Liver (tissue), 9 donors: ENCODE data around the gene TGM2. TPM values are rescaled to one million over a fixed set of nuclear protein-coding genes. Genes with fewer than 3 reads are reported as not detected.

Experiments used
- DNase-seq: peaks from one replicate; pipeline ENCODE4 v3.0.0-alpha.2; 2017; ENCODE audit warnings: low spot score
- H3K27ac ChIP-seq, 2 donors: one replicate each; pipeline ENCODE4 v1.7.0; 2013; ENCODE audit warnings: inconsistent platforms in 2 of 2, low read length in 2 of 2, control low read depth in 1 of 2, low read depth in 1 of 2, mild to moderate bottlenecking in 1 of 2
- H3K27me3 ChIP-seq, 4 donors: one replicate each; pipeline versions ENCODE4 v1.6.1 to v1.7.0; 2013; ENCODE audit warnings: low read length in 3 of 4, inconsistent platforms in 1 of 4, mild to moderate bottlenecking in 1 of 4, moderate library complexity in 1 of 4; ENCODE audit not compliant: control insufficient read depth in 4 of 4, insufficient read depth in 4 of 4
- H3K36me3 ChIP-seq, 4 donors: one replicate each; pipeline versions ENCODE4 v1.6.1 to v1.7.0; 2013; ENCODE audit warnings: low read length in 3 of 4, mild to moderate bottlenecking in 3 of 4, low read depth in 1 of 4, moderate library complexity in 1 of 4; ENCODE audit not compliant: control insufficient read depth in 4 of 4, insufficient read depth in 3 of 4
- H3K4me1 ChIP-seq, 4 donors: one replicate each; pipeline versions ENCODE4 v1.6.1 to v1.7.0; 2013; ENCODE audit warnings: low read length in 3 of 4, mild to moderate bottlenecking in 3 of 4, moderate library complexity in 1 of 4; ENCODE audit not compliant: control insufficient read depth in 4 of 4, insufficient read depth in 4 of 4
- H3K4me3 ChIP-seq, 3 donors: one replicate each; pipeline versions ENCODE4 v1.6.1 to v1.7.0; 2013; ENCODE audit warnings: low read length in 3 of 3, control low read depth in 1 of 3, low read depth in 1 of 3, mild to moderate bottlenecking in 1 of 3
- H3K9ac ChIP-seq, 2 donors: one replicate each; pipeline ENCODE4 v1.7.0; 2013; ENCODE audit warnings: low read length in 2 of 2, mild to moderate bottlenecking in 2 of 2, moderate library complexity in 2 of 2, control low read depth in 1 of 2, low read depth in 1 of 2
- H3K9me3 ChIP-seq, 4 donors: one replicate each; pipeline versions ENCODE4 v1.6.1 to v1.7.0; 2013; ENCODE audit warnings: low read length in 3 of 4; ENCODE audit not compliant: control insufficient read depth in 4 of 4
- EGR1 ChIP-seq, 2 donors: IDR thresholded peaks; 2 replicates each; pipeline ENCODE4 v1.6.1; 2016 to 2018; ENCODE audit warnings: antibody characterized with exemption in 2 of 2, low read depth in 2 of 2
- FOXA1 ChIP-seq: IDR thresholded peaks from 2 replicates; pipeline ENCODE4 v1.6.1; 2016; ENCODE audit warnings: antibody characterized with exemption
- FOXA2 ChIP-seq: IDR thresholded peaks from 2 replicates; pipeline ENCODE4 v1.6.1; 2016; ENCODE audit warnings: antibody characterized with exemption
- GABPA ChIP-seq, 2 donors: IDR thresholded peaks in 1 of 2; conservative IDR thresholded peaks in 1 of 2; 2 replicates each; pipeline ENCODE4 v1.6.1; 2016; ENCODE audit warnings: antibody characterized with exemption in 2 of 2, mild to moderate bottlenecking in 1 of 2, moderate library complexity in 1 of 2
- HNF4A ChIP-seq, 2 donors: conservative IDR thresholded peaks; 2 replicates each; pipeline ENCODE4 v1.6.1; 2016; ENCODE audit warnings: antibody characterized with exemption in 2 of 2, mild to moderate bottlenecking in 2 of 2
- HNF4G ChIP-seq: IDR thresholded peaks from 2 replicates; pipeline ENCODE4 v1.6.1; 2016; ENCODE audit warnings: antibody characterized with exemption
- JUND ChIP-seq, 2 donors: IDR thresholded peaks; 2 replicates each; pipeline ENCODE4 v1.6.1; 2016; ENCODE audit warnings: antibody characterized with exemption in 2 of 2
- NR2F2 ChIP-seq: IDR thresholded peaks from 2 replicates; pipeline ENCODE4 v1.6.1; 2016; ENCODE audit warnings: antibody characterized with exemption
- RAD21 ChIP-seq, 2 donors: IDR thresholded peaks; 2 replicates each; pipeline ENCODE4 v1.6.1; 2016; ENCODE audit warnings: antibody characterized with exemption in 2 of 2, mild to moderate bottlenecking in 2 of 2
- RXRA ChIP-seq, 2 donors: IDR thresholded peaks; 2 replicates each; pipeline ENCODE4 v1.6.1; 2017 to 2018; ENCODE audit warnings: antibody characterized with exemption in 2 of 2, mild to moderate bottlenecking in 1 of 2
- SP1 ChIP-seq: IDR thresholded peaks from 2 replicates; pipeline ENCODE4 v1.6.1; 2018; ENCODE audit warnings: antibody characterized with exemption, mild to moderate bottlenecking
- TAF1 ChIP-seq: conservative IDR thresholded peaks from 2 replicates; pipeline ENCODE4 v1.6.1; 2016; ENCODE audit warnings: antibody characterized with exemption, mild to moderate bottlenecking
- YY1 ChIP-seq: IDR thresholded peaks from 2 replicates; pipeline ENCODE4 v1.6.1; 2016; ENCODE audit warnings: antibody characterized with exemption, mild to moderate bottlenecking
- WGBS: extraction: QIAGEN DNeasy Blood & Tissue Kit; methylation state at CpG from one replicate; pipeline ENCODE4 v1.1.7; 2013; 5-methylcytosine and 5-hydroxymethylcytosine counted together
- polyA plus RNA-seq, 2 donors: library from polyadenylated mRNA; stranded (reverse) in 1 of 2; unstranded in 1 of 2; fragments of 200-250 nt in 1 of 2; fragments of >200 nt in 1 of 2; fragmentation: Nextera tagmentation in 1 of 2; extraction: Ambion mirVana in 1 of 2; gene quantifications; one replicate each; pipeline versions ENCODE4 v1.2.1 to v1.2.3, GENCODE V29; 2013 to 2015
- total RNA-seq, 2 donors: library from RNA; depleted of rRNA; stranded (reverse); fragments of >200 nt; gene quantifications; one replicate each; pipeline ENCODE4 v1.2.3, GENCODE V29; 2014
- TF ChIP-seq, protein P1 (sequence below): fragments of 150-350 bp; IDR thresholded peaks from 2 replicates; pipeline ENCODE4 v1.5.1; 2017; ENCODE audit warnings: improper control_type of control experiment, low read depth, low read length; ENCODE audit not compliant: missing input control
- TF ChIP-seq, protein P2 (sequence below): IDR thresholded peaks from 2 replicates; pipeline ENCODE4 v1.6.1; 2016; ENCODE audit warnings: antibody characterized with exemption
- TF ChIP-seq, protein P3 (sequence below): IDR thresholded peaks from 2 replicates; pipeline ENCODE4 v1.6.1; 2016; ENCODE audit warnings: antibody characterized with exemption
- TF ChIP-seq, protein P4 (sequence below): IDR thresholded peaks from 2 replicates; pipeline ENCODE4 v1.6.1; 2016; ENCODE audit warnings: antibody characterized with exemption, mild to moderate bottlenecking
- TF ChIP-seq, protein P5 (sequence below): IDR thresholded peaks from 2 replicates; pipeline ENCODE4 v1.6.1; 2016; ENCODE audit warnings: antibody characterized with exemption
- donor health status: healthy.
- donor health status: healthy.
- donor health status: healthy.
- donor health status: healthy.
- donor health status: healthy.

TGM2 gene
- total and polyA plus RNA-seq, 4 donors: 106 to 375 (median 190) TPM

DNA sequence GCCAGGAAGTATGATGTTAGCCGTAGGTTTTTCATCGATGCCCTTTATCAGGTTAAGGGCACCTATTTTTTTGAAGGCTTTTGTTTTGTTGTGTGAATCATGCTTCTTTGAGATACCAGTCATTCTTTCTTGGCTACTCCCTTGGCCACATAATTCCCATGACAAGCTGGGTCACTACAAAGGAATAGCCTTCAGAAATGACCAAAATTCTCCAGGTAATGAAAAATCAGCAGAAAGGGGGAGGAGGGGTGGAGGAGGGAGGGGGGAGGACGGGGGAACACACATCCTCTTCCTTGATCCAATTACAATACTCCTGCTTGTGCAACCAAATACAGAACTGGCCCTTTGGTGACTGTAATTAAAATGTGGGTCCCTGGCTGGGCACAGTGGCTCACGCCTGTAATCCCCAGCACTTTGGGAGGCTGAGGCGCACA lies 21.7 kb upstream of the TGM2 start:
- Histone ChIP-seq H3K4me1 (no peaks in the 10 kb centered on the region), H3K9ac (no peak overlapping the region), H3K36me3 (no peaks in the 10 kb centered on the region), H3K9me3 (no peaks in the 10 kb centered on the region), H3K27me3 (no peaks in the 10 kb centered on the region), H3K4me3 (no peak overlapping the region), H3K27ac (no peak overlapping the region)
- DNase-seq: no peak
- TF ChIP-seq HNF4G (no peak), FOXA1 (no peak), JUND (IDR thresholded peaks at IDR 0.05) (no peak), YY1 (no peak)
- TF ChIP-seq, protein P1, sequence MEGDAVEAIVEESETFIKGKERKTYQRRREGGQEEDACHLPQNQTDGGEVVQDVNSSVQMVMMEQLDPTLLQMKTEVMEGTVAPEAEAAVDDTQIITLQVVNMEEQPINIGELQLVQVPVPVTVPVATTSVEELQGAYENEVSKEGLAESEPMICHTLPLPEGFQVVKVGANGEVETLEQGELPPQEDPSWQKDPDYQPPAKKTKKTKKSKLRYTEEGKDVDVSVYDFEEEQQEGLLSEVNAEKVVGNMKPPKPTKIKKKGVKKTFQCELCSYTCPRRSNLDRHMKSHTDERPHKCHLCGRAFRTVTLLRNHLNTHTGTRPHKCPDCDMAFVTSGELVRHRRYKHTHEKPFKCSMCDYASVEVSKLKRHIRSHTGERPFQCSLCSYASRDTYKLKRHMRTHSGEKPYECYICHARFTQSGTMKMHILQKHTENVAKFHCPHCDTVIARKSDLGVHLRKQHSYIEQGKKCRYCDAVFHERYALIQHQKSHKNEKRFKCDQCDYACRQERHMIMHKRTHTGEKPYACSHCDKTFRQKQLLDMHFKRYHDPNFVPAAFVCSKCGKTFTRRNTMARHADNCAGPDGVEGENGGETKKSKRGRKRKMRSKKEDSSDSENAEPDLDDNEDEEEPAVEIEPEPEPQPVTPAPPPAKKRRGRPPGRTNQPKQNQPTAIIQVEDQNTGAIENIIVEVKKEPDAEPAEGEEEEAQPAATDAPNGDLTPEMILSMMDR: no peak
- TF ChIP-seq, protein P2, sequence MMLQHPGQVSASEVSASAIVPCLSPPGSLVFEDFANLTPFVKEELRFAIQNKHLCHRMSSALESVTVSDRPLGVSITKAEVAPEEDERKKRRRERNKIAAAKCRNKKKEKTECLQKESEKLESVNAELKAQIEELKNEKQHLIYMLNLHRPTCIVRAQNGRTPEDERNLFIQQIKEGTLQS: no peak
- 78% methylated on average over 5 of the region's 5 CpGs for WGBS

DNA sequence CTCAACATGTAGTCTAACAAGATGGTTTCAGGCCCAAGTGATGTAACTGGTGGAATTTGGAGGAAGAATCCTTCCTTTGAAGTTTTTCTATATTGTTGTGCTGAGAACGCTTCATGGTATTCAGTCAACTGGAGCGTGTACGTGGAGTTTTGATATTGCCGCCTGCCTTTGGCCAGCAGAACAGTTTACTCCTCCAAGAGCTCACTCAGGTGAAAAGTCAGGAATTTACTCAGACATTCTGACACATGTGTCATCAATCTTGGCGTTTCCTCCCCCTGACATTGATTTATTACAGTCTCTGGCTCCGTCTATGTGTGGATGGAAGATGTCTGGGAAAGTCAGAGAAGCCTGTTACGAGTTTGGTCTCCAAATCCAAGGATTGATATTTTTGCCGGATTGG lies 19.0 kb upstream of the TGM2 start:
- WGBS: 75% methylated on average over 8 of the region's 8 CpGs
- H3K4me1 ChIP-seq: no peaks in the 10 kb centered on the region
- no peaks in the 10 kb centered on the region for H3K9me3 ChIP-seq
- no peak overlapping the region for H3K4me3 ChIP-seq
- no peaks in the 10 kb centered on the region for H3K36me3 ChIP-seq
- no peak for TF ChIP-seq RAD21 (IDR thresholded peaks at IDR 0.05)
- no peak for TF ChIP-seq HNF4G
- TF ChIP-seq TAF1: no peak
- TF ChIP-seq JUND (IDR thresholded peaks at IDR 0.05): no peak
- no peak for TF ChIP-seq RXRA (IDR thresholded peaks at IDR 0.05)
- TF ChIP-seq, protein P2: no peak
- TF ChIP-seq, protein P1: no peak
- no peak for TF ChIP-seq GABPA (IDR thresholded peaks at IDR 0.05 in 1 of 2, conservative IDR thresholded peaks at IDR 0.05 in 1 of 2)
- no peak for TF ChIP-seq YY1
- no peak for TF ChIP-seq NR2F2
- TF ChIP-seq SP1: no peak
- no peak for TF ChIP-seq FOXA2
- TF ChIP-seq, protein P3, sequence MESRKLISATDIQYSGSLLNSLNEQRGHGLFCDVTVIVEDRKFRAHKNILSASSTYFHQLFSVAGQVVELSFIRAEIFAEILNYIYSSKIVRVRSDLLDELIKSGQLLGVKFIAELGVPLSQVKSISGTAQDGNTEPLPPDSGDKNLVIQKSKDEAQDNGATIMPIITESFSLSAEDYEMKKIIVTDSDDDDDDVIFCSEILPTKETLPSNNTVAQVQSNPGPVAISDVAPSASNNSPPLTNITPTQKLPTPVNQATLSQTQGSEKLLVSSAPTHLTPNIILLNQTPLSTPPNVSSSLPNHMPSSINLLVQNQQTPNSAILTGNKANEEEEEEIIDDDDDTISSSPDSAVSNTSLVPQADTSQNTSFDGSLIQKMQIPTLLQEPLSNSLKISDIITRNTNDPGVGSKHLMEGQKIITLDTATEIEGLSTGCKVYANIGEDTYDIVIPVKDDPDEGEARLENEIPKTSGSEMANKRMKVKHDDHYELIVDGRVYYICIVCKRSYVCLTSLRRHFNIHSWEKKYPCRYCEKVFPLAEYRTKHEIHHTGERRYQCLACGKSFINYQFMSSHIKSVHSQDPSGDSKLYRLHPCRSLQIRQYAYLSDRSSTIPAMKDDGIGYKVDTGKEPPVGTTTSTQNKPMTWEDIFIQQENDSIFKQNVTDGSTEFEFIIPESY: no peak
- TF ChIP-seq HNF4A (conservative IDR thresholded peaks at IDR 0.05): no peak
- TF ChIP-seq, protein P4, sequence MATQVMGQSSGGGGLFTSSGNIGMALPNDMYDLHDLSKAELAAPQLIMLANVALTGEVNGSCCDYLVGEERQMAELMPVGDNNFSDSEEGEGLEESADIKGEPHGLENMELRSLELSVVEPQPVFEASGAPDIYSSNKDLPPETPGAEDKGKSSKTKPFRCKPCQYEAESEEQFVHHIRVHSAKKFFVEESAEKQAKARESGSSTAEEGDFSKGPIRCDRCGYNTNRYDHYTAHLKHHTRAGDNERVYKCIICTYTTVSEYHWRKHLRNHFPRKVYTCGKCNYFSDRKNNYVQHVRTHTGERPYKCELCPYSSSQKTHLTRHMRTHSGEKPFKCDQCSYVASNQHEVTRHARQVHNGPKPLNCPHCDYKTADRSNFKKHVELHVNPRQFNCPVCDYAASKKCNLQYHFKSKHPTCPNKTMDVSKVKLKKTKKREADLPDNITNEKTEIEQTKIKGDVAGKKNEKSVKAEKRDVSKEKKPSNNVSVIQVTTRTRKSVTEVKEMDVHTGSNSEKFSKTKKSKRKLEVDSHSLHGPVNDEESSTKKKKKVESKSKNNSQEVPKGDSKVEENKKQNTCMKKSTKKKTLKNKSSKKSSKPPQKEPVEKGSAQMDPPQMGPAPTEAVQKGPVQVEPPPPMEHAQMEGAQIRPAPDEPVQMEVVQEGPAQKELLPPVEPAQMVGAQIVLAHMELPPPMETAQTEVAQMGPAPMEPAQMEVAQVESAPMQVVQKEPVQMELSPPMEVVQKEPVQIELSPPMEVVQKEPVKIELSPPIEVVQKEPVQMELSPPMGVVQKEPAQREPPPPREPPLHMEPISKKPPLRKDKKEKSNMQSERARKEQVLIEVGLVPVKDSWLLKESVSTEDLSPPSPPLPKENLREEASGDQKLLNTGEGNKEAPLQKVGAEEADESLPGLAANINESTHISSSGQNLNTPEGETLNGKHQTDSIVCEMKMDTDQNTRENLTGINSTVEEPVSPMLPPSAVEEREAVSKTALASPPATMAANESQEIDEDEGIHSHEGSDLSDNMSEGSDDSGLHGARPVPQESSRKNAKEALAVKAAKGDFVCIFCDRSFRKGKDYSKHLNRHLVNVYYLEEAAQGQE: no peak
- no peak for TF ChIP-seq EGR1 (IDR thresholded peaks at IDR 0.05; ENCODE audit: low read depth in 2 of 2)
- TF ChIP-seq, protein P5, sequence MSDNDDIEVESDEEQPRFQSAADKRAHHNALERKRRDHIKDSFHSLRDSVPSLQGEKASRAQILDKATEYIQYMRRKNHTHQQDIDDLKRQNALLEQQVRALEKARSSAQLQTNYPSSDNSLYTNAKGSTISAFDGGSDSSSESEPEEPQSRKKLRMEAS: no peak
- TF ChIP-seq FOXA1: no peak
- no peaks in the 10 kb centered on the region for H3K27me3 ChIP-seq
- DNase-seq: no peak
- no peak overlapping the region for H3K27ac ChIP-seq
- H3K9ac ChIP-seq: no peak overlapping the region
